Thyroid gland (tissue), 4 donors: ENCODE results near the gene STRA8.

Source experiments
- POLR2A ChIP-seq, 2 donors: fragments of 450-650 bp; IDR thresholded peaks; one replicate each; pipeline ENCODE4 v1.6.1; 2017; ENCODE audit warnings: antibody characterized with exemption in 2 of 2, mild to moderate bottlenecking in 2 of 2, moderate library complexity in 1 of 2
- TF ChIP-seq, protein P1 (sequence below), 6 experiments: fragments of 200-600 bp in 3 of 6; fragments of 450-650 bp in 3 of 6; sonication (generic) in 3 of 6; IDR thresholded peaks; one replicate each; pipeline ENCODE4 v1.5.1; 2016 to 2019; ENCODE audit warnings: antibody characterized with exemption in 6 of 6, mild to moderate bottlenecking in 2 of 6, inconsistent platforms in 1 of 6, moderate library complexity in 1 of 6

DNA sequence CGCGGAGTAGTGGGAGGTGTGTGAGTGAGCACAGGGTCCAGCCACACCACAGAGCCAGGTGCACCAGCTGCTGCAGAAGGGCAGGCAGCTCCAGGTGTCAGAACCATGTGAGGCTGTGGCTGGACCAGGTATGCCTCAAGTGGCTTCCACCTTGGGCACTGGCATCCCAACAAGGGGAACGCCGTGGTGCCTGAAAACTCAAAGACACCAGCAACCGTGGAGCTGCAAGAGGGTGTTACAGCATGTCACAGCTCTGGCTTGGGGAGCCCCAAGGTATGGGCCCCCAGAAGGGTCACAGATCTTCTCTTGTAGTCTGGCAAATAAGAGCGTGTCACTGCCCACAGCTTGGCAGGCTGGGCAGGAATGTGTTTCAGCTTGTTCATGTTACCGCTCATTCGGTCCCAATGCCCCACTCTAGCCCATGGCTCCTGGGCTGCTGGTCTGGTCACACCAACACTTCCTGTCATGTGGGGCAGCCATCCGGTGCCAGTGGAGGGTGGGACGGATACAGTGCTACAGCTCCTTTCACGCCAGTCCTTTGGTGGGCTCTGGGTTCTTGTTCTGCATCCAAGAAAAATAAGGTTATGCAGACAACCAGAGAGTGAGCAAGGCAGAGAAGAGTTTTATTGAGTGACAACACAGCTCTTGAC, 29.8 kb downstream of the STRA8 start:
- TF ChIP-seq, protein P1, sequence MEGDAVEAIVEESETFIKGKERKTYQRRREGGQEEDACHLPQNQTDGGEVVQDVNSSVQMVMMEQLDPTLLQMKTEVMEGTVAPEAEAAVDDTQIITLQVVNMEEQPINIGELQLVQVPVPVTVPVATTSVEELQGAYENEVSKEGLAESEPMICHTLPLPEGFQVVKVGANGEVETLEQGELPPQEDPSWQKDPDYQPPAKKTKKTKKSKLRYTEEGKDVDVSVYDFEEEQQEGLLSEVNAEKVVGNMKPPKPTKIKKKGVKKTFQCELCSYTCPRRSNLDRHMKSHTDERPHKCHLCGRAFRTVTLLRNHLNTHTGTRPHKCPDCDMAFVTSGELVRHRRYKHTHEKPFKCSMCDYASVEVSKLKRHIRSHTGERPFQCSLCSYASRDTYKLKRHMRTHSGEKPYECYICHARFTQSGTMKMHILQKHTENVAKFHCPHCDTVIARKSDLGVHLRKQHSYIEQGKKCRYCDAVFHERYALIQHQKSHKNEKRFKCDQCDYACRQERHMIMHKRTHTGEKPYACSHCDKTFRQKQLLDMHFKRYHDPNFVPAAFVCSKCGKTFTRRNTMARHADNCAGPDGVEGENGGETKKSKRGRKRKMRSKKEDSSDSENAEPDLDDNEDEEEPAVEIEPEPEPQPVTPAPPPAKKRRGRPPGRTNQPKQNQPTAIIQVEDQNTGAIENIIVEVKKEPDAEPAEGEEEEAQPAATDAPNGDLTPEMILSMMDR (IDR thresholded peaks at IDR 0.05): no peak
- no peak for TF ChIP-seq POLR2A (IDR thresholded peaks at IDR 0.05)
